Measurements from ENCODE around the gene GABBR2.

GABBR2 gene

DNA sequence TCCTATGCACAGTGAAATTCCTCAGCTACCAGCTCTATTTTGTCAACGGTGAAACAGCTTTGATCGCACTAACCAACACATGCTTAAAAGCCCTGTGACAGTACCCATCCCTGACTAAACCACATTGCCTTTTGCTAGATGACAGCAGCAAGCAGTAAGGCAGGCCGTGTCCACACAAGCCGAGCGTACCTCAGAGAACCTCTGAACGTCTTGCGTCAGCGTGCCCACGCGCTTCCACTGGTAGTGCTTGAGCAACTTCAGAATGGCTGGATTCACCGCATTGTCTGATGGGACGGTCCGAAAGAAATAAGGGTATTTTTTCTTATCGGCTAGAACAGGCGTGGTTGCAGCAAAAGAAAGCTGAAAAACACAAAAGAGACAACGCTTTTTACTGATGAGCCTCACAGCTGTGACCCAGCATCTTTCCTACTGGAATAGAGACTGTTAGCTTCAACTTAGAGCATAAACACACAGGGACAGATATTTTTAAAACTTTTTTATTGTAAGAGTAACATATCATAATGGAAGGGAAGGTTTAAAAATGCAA lies 167.0 kb downstream of the GABBR2 start:
- H3K4me3 ChIP-seq (replicated peaks; ENCODE audit: low read depth, low read length) = no peak overlapping the region
- DNase-seq (ENCODE audit: low read depth) = no peak
- TF ChIP-seq, protein P1, sequence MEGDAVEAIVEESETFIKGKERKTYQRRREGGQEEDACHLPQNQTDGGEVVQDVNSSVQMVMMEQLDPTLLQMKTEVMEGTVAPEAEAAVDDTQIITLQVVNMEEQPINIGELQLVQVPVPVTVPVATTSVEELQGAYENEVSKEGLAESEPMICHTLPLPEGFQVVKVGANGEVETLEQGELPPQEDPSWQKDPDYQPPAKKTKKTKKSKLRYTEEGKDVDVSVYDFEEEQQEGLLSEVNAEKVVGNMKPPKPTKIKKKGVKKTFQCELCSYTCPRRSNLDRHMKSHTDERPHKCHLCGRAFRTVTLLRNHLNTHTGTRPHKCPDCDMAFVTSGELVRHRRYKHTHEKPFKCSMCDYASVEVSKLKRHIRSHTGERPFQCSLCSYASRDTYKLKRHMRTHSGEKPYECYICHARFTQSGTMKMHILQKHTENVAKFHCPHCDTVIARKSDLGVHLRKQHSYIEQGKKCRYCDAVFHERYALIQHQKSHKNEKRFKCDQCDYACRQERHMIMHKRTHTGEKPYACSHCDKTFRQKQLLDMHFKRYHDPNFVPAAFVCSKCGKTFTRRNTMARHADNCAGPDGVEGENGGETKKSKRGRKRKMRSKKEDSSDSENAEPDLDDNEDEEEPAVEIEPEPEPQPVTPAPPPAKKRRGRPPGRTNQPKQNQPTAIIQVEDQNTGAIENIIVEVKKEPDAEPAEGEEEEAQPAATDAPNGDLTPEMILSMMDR (IDR thresholded peaks at IDR 0.05; ENCODE audit: low read length, missing control alignments) = no peak

DNA sequence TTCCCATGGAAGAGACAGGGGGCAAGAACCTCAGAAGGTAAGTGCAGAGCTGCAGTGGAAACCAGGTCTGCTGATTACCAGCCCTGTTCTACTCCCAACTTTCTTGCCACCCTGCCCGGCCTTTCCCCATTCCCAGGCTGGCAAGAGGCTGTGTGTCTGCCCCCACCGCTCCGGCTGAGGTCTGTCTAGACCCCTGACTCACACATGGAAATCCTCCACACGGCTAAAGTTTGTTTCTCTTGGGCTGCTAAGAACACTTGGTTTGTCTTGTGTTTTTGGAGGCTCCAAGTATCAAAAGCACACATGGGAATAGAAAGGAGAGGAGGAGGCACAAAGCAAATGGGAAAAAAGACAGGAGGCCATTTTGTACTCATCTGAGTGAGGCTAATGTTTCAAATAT lies 168.3 kb downstream of the GABBR2 start:
- DNase-seq (ENCODE audit: low read depth) = no peak
- H3K4me3 ChIP-seq (replicated peaks; ENCODE audit: low read depth, low read length) = no peak overlapping the region
- TF ChIP-seq, protein P1 (IDR thresholded peaks at IDR 0.05; ENCODE audit: low read length, missing control alignments) = no peak

DNA sequence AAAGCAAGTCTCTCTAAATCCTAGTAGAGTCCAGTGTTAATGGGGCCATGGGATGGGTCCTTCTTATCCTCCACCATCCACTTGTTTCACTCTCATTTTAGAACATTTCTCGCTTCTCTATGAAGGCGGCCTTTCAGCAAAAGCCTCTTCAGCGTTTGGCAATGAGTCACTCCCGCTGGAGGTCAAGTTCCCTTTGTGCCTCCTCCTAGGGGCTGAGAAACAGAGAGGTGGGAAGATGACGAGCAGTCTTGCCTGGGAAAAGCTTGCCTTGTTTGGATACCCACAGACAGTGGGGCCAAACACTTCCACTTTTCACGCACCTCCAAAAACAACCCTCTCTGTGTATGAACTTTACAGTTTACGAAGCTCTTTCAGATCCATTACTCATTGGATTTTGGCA lies 168.8 kb downstream of the GABBR2 start:
- no peak overlapping the region for H3K4me3 ChIP-seq (replicated peaks; ENCODE audit: low read depth, low read length)
- TF ChIP-seq, protein P1 (IDR thresholded peaks at IDR 0.05; ENCODE audit: low read length, missing control alignments) = no peak
- peak; percentile 32 for DNase-seq (ENCODE audit: low read depth)

DNA sequence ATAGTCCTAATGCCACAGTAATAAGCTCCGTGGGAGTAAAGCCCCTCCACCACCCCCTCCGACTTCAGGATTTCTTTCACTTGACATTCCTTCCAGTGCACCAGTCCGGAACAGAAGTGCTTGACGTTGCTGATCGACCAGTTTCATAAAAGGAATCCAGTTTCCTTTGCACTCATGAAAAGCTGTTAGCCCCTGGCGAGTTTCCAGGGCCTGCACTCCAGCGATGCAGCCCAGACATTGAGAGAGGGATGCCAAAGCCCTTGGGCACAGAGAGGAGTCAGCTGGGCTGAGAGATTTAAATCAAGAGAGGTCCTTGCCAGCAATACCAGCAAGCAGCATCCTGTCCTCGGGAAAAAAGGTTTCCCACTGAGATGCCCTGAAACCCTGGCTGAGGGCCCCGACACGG lies 170.1 kb downstream of the GABBR2 start:
- TF ChIP-seq, protein P1 (IDR thresholded peaks at IDR 0.05; ENCODE audit: low read length, missing control alignments) = no peak
- no peak overlapping the region for H3K4me3 ChIP-seq (replicated peaks; ENCODE audit: low read depth, low read length)
- DNase-seq (ENCODE audit: low read depth) = no peak

- TF ChIP-seq, protein P1 (IDR thresholded peaks at IDR 0.05; ENCODE audit: low read length, missing control alignments) = peak; percentile 8
- H3K4me3 ChIP-seq (replicated peaks; ENCODE audit: low read depth, low read length) = no peak overlapping the region
- DNase-seq (ENCODE audit: low read depth) = no peak
These were observed 170.5 kb downstream of the GABBR2 start for GRCh38 chr9:98538203-98538602.

- no peak overlapping the region for H3K4me3 ChIP-seq (replicated peaks; ENCODE audit: low read depth, low read length)
- no peak for DNase-seq (ENCODE audit: low read depth)
- TF ChIP-seq, protein P1 (IDR thresholded peaks at IDR 0.05; ENCODE audit: low read length, missing control alignments) = peak; percentile 29
These were observed 172.1 kb downstream of the GABBR2 start for GRCh38 chr9:98536542-98537173.

DNA sequence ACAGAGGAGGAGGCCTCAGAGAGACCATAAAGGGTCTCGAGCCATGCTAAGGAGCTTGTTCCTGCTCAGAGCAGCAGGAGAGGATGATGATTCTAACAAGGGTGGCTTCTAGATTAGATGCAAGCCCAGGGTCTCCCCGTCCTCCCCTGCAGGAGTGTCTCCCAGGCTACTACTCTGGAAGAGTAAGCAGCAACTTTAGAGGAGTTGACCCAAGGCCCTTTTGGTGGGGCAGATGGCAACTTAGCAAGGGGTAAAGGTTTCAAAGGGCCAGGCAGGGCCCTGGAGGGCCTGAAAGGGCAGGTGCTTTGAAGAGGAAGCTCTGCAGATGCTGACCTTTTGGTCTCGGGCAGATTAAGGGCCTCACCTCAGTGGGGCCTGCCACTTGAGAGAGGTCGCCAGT lies 174.9 kb downstream of the GABBR2 start:
- TF ChIP-seq, protein P1 (IDR thresholded peaks at IDR 0.05; ENCODE audit: low read length, missing control alignments) = no peak
- DNase-seq (ENCODE audit: low read depth) = no peak
- no peak overlapping the region for H3K4me3 ChIP-seq (replicated peaks; ENCODE audit: low read depth, low read length)

Data from fibroblast of pulmonary artery (primary cell).